HepG2 (cell line): ENCODE measurements around the gene MBTPS1. TPM values are rescaled to one million over a fixed set of nuclear protein-coding genes. Genes with fewer than 3 reads are reported as not detected.
A peak's percentile ranks its signal among the peaks of the same experiment; 100 is the strongest.

Source experiments
- HNRNPK ChIP-seq: fragments of 200-400 bp; formaldehyde crosslinking; IDR thresholded peaks from 2 replicates; pipeline ENCODE4 v1.6.1; 2018; ENCODE audit warnings: low read length, low read depth, moderate library complexity, mild to moderate bottlenecking; ENCODE audit not compliant: poor library complexity, severe bottlenecking
- ISX ChIP-seq: sonication (generic); formaldehyde crosslinking; conservative IDR thresholded peaks from 2 replicates; pipeline ENCODE4 v1.5.0; 2020; ENCODE audit warnings: missing genetic modification reagents
- NFIC ChIP-seq: IDR thresholded peaks from 2 replicates; pipeline ENCODE4 v1.6.1; 2012; ENCODE audit warnings: mild to moderate bottlenecking, low read length, inconsistent platforms
- NR1H2 ChIP-seq: sonication (generic); formaldehyde crosslinking; IDR thresholded peaks from 2 replicates; pipeline ENCODE4 v1.8.1; 2022; ENCODE audit warnings: low read depth, missing genetic modification reagents, borderline replicate concordance
- RFX1 ChIP-seq: fragments of 450-650 bp; IDR thresholded peaks from 2 replicates; pipeline ENCODE4 v1.6.1; 2017
- SOX13 ChIP-seq, 3 experiments: fragments of 450-650 bp in 1 of 3; sonication (generic) in 1 of 3; formaldehyde crosslinking in 1 of 3; IDR thresholded peaks in 2 of 3; conservative IDR thresholded peaks in 1 of 3; 2 replicates each; pipeline versions ENCODE4 v1.5.0 to v1.6.1; 2016 to 2020; ENCODE audit warnings: antibody characterized with exemption in 1 of 3, mild to moderate bottlenecking in 1 of 3, missing compliant biosample characterization in 1 of 3, missing genetic modification reagents in 1 of 3, moderate library complexity in 1 of 3
- U2AF1 ChIP-seq: fragments of 200-400 bp; formaldehyde crosslinking; optimal IDR thresholded peaks from 2 replicates; pipeline ENCODE3; 2017; ENCODE audit warnings: mild to moderate bottlenecking, low read depth, low read length
- YY1 ChIP-seq: IDR thresholded peaks from 2 replicates; pipeline ENCODE4 v1.6.1; 2011; ENCODE audit warnings: low read length, low read depth, moderate library complexity, mild to moderate bottlenecking; ENCODE audit not compliant: insufficient read depth, insufficient replicate concordance
- ZNF333 ChIP-seq: sonication (generic); formaldehyde crosslinking; IDR thresholded peaks from 2 replicates; pipeline ENCODE4 v1.4.0; 2020; ENCODE audit warnings: mild to moderate bottlenecking, missing genetic modification reagents, borderline replicate concordance
- ZNF337 ChIP-seq: sonication (generic); formaldehyde crosslinking; IDR thresholded peaks from 2 replicates; pipeline ENCODE4 v1.5.1; 2020; ENCODE audit warnings: missing genetic modification reagents, low read depth, mild to moderate bottlenecking, borderline replicate concordance
- ZNF496 ChIP-seq: sonication (generic); formaldehyde crosslinking; IDR thresholded peaks from 2 replicates; pipeline ENCODE4 v1.8.1; 2023; ENCODE audit warnings: mild to moderate bottlenecking, moderate library complexity, missing genetic modification reagents; ENCODE audit not compliant: insufficient replicate concordance
- ZNF891 ChIP-seq: sonication (generic); formaldehyde crosslinking; IDR thresholded peaks from 2 replicates; pipeline ENCODE4 v1.5.0; 2020; ENCODE audit warnings: mild to moderate bottlenecking, missing genetic modification reagents
- polyA plus RNA-seq, 8 experiments: library from polyadenylated mRNA; depleted of rRNA in 3 of 8; stranded (reverse) in 7 of 8; unstranded in 1 of 8; fragments of >200 nt; fragmentation: Illumina TruSeq in 4 of 8; extraction: Trizol in 4 of 8; gene quantifications; 2 replicates each; pipeline versions ENCODE4 v1.2.1 to v1.2.3, GENCODE V29; 2011 to 2016; ENCODE audit warnings: low read depth in 4 of 8, missing spikeins in 1 of 8, mixed read lengths in 1 of 8; ENCODE audit not compliant: insufficient read depth in 1 of 8
- total RNA-seq, 5 experiments: library from RNA; depleted of rRNA; stranded (reverse); fragments of >200 nt; fragmentation: Illumina TruSeq; extraction: Trizol; gene quantifications; 2 replicates each; pipeline ENCODE4 v1.2.3, GENCODE V29; 2016; ENCODE audit warnings: low read depth in 1 of 5
- TF ChIP-seq, protein P1 (sequence below): sonication (generic); formaldehyde crosslinking; IDR thresholded peaks from 2 replicates; pipeline ENCODE4 v1.5.0; 2020; ENCODE audit warnings: mild to moderate bottlenecking, missing genetic modification reagents, borderline replicate concordance
- TF ChIP-seq, protein P2 (sequence below): sonication (generic); formaldehyde crosslinking; IDR thresholded peaks from 2 replicates; pipeline ENCODE4 v1.5.1; 2020; ENCODE audit warnings: missing genetic modification reagents, mild to moderate bottlenecking, borderline replicate concordance
- TF ChIP-seq, protein P3 (sequence below): sonication (generic); formaldehyde crosslinking; IDR thresholded peaks from 2 replicates; pipeline ENCODE4 v1.4.0; 2020; ENCODE audit warnings: low read depth, missing genetic modification reagents

MBTPS1 gene
- total and polyA plus RNA-seq, 2 of the 13 experiments (the other 11 are each of a cell fraction or from before 2014, with no cell fraction given): 56.7 to 91.3 TPM

DNA sequence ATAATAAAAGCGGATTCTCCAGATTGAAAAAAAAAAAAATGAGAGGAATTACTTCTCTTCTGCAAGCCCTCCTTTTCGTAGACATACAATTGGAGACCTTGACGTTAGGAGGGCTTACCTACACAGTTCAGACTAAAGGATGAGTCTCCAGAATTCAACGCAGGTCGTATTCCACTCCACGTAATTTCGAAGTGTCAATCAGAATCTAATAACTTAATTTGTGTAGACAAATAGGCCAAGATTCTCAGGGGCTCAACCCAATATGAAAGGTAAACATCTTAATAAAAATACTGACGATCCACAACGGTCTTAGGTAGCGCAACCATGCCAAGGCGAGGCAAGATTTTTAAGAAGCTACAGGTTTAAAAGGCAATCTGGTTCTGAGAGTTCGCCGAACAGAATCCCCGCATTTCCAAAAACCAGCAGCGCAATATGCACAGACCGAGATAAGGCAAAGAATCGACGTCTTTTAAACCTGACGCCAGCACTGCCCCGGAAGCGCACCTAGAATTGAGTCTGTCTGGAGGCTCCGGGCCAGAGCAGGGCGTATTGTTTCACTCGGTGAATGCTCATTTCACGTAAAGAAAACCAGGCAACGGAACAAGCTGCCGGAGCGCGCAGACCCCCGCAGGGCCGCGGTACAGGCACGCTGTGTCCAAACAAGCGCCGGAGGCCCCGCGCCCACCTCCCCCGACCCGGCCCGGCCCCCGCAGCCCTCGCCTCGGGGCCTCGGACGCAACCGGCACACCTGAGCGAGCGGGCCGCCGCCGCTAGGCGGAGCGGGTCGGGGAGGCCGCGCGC lies 623 bp downstream of the MBTPS1 start (continued):
- TF ChIP-seq, protein P1, sequence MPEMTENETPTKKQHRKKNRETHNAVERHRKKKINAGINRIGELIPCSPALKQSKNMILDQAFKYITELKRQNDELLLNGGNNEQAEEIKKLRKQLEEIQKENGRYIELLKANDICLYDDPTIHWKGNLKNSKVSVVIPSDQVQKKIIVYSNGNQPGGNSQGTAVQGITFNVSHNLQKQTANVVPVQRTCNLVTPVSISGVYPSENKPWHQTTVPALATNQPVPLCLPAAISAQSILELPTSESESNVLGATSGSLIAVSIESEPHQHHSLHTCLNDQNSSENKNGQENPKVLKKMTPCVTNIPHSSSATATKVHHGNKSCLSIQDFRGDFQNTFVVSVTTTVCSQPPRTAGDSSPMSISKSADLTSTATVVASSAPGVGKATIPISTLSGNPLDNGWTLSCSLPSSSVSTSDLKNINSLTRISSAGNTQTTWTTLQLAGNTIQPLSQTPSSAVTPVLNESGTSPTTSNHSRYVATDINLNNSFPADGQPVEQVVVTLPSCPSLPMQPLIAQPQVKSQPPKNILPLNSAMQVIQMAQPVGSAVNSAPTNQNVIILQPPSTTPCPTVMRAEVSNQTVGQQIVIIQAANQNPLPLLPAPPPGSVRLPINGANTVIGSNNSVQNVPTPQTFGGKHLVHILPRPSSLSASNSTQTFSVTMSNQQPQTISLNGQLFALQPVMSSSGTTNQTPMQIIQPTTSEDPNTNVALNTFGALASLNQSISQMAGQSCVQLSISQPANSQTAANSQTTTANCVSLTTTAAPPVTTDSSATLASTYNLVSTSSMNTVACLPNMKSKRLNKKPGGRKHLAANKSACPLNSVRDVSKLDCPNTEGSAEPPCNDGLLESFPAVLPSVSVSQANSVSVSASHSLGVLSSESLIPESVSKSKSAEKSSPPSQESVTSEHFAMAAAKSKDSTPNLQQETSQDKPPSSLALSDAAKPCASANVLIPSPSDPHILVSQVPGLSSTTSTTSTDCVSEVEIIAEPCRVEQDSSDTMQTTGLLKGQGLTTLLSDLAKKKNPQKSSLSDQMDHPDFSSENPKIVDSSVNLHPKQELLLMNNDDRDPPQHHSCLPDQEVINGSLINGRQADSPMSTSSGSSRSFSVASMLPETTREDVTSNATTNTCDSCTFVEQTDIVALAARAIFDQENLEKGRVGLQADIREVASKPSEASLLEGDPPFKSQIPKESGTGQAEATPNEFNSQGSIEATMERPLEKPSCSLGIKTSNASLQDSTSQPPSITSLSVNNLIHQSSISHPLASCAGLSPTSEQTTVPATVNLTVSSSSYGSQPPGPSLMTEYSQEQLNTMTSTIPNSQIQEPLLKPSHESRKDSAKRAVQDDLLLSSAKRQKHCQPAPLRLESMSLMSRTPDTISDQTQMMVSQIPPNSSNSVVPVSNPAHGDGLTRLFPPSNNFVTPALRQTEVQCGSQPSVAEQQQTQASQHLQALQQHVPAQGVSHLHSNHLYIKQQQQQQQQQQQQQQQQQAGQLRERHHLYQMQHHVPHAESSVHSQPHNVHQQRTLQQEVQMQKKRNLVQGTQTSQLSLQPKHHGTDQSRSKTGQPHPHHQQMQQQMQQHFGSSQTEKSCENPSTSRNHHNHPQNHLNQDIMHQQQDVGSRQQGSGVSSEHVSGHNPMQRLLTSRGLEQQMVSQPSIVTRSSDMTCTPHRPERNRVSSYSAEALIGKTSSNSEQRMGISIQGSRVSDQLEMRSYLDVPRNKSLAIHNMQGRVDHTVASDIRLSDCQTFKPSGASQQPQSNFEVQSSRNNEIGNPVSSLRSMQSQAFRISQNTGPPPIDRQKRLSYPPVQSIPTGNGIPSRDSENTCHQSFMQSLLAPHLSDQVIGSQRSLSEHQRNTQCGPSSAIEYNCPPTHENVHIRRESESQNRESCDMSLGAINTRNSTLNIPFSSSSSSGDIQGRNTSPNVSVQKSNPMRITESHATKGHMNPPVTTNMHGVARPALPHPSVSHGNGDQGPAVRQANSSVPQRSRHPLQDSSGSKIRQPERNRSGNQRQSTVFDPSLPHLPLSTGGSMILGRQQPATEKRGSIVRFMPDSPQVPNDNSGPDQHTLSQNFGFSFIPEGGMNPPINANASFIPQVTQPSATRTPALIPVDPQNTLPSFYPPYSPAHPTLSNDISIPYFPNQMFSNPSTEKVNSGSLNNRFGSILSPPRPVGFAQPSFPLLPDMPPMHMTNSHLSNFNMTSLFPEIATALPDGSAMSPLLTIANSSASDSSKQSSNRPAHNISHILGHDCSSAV (CRISPR knock-in tag): no peak
- TF ChIP-seq SOX13 (IDR thresholded peaks at IDR 0.05): no peak
- TF ChIP-seq SOX13 (CRISPR knock-in tag; conservative IDR thresholded peaks at IDR 0.05 in 1 of 2, IDR thresholded peaks at IDR 0.05 in 1 of 2): no peak
- TF ChIP-seq RFX1: no peak
- no peak for TF ChIP-seq NFIC
- TF ChIP-seq ZNF333 (CRISPR knock-in tag): no peak
- TF ChIP-seq, protein P2, sequence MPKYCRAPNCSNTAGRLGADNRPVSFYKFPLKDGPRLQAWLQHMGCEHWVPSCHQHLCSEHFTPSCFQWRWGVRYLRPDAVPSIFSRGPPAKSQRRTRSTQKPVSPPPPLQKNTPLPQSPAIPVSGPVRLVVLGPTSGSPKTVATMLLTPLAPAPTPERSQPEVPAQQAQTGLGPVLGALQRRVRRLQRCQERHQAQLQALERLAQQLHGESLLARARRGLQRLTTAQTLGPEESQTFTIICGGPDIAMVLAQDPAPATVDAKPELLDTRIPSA (CRISPR knock-in tag): no peak
- TF ChIP-seq YY1: no peak
- TF ChIP-seq ZNF891: no peak
- no peak for TF ChIP-seq HNRNPK
- TF ChIP-seq ZNF496 (CRISPR knock-in tag): no peak
- TF ChIP-seq, protein P3, sequence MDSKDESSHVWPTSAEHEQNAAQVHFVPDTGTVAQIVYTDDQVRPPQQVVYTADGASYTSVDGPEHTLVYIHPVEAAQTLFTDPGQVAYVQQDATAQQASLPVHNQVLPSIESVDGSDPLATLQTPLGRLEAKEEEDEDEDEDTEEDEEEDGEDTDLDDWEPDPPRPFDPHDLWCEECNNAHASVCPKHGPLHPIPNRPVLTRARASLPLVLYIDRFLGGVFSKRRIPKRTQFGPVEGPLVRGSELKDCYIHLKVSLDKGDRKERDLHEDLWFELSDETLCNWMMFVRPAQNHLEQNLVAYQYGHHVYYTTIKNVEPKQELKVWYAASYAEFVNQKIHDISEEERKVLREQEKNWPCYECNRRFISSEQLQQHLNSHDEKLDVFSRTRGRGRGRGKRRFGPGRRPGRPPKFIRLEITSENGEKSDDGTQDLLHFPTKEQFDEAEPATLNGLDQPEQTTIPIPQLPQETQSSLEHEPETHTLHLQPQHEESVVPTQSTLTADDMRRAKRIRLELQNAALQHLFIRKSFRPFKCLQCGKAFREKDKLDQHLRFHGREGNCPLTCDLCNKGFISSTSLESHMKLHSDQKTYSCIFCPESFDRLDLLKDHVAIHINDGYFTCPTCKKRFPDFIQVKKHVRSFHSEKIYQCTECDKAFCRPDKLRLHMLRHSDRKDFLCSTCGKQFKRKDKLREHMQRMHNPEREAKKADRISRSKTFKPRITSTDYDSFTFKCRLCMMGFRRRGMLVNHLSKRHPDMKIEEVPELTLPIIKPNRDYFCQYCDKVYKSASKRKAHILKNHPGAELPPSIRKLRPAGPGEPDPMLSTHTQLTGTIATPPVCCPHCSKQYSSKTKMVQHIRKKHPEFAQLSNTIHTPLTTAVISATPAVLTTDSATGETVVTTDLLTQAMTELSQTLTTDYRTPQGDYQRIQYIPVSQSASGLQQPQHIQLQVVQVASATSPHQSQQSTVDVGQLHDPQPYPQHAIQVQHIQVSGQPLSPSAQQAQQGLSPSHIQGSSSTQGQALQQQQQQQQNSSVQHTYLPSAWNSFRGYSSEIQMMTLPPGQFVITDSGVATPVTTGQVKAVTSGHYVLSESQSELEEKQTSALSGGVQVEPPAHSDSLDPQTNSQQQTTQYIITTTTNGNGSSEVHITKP (CRISPR knock-in tag): no peak
- TF ChIP-seq ZNF337 (CRISPR knock-in tag): no peak
- no peak for TF ChIP-seq U2AF1
- no peak for TF ChIP-seq NR1H2 (CRISPR knock-in tag)
- TF ChIP-seq ISX (CRISPR knock-in tag): peak; percentile 87; the same call in 1 of the 2 replicates
